Smooth muscle cell (in vitro differentiated cells): Measurements from ENCODE around the gene CFAP92. TPM values are rescaled to one million over a fixed set of nuclear protein-coding genes. Genes with fewer than 3 reads are reported as not detected.
"Not testable (repeated sequence)": the region's sequence is repeated elsewhere in the genome, so short reads cannot be mapped to it uniquely, and the experiment has no call there.

Source experiments
- DNase-seq: peaks from one replicate; lab custom pipeline; 2025; ENCODE audit not compliant: unreplicated experiment; lab: John Stamatoyannopoulos, UW
- H2AFZ ChIP-seq: fragments of 200-600 bp; sonication (generic); 2 replicates; pipeline ENCODE4 v1.6.0; 2016; ENCODE audit warnings: antibody characterized with exemption, low read depth, mild to moderate bottlenecking
- H3F3A ChIP-seq: fragments of 200-600 bp; sonication (generic); 2 replicates; pipeline ENCODE4 v1.6.0; 2017; ENCODE audit warnings: antibody characterized with exemption, low read depth
- H3K27ac ChIP-seq: fragments of 200-600 bp; sonication (generic); 2 replicates; pipeline ENCODE4 v1.5.1; 2016; ENCODE audit warnings: low read depth, mild to moderate bottlenecking
- H3K27me3 ChIP-seq: fragments of 200-600 bp; sonication (generic); 2 replicates; pipeline ENCODE4 v1.6.1; 2016; ENCODE audit warnings: low read depth, mild to moderate bottlenecking
- H3K36me3 ChIP-seq: fragments of 200-600 bp; sonication (generic); 2 replicates; pipeline ENCODE4 v1.5.1; 2016; ENCODE audit warnings: low read depth
- H3K4me1 ChIP-seq: fragments of 200-600 bp; sonication (generic); 2 replicates; pipeline ENCODE4 v1.5.1; 2016; ENCODE audit warnings: low read depth
- H3K4me2 ChIP-seq: fragments of 200-600 bp; sonication (generic); 2 replicates; pipeline ENCODE4 v1.6.0; 2016; ENCODE audit warnings: mild to moderate bottlenecking
- H3K4me3 ChIP-seq: fragments of 200-600 bp; sonication (generic); 2 replicates; pipeline ENCODE4 v1.5.1; 2016; ENCODE audit warnings: mild to moderate bottlenecking
- H3K79me2 ChIP-seq: fragments of 200-600 bp; sonication (generic); 2 replicates; pipeline ENCODE4 v1.6.0; 2016; ENCODE audit warnings: low read depth, mild to moderate bottlenecking
- H3K9ac ChIP-seq: fragments of 200-600 bp; sonication (generic); 2 replicates; pipeline ENCODE4 v1.6.0; 2016; ENCODE audit warnings: low read depth
- H3K9me3 ChIP-seq: fragments of 200-600 bp; sonication (generic); replicated peaks from 2 replicates; pipeline ENCODE4 v1.5.1; 2016; ENCODE audit warnings: low read depth
- H4K20me1 ChIP-seq: fragments of 200-600 bp; sonication (generic); 2 replicates; pipeline ENCODE4 v1.6.0; 2016; ENCODE audit warnings: low read depth
- CTCF ChIP-seq: fragments of 200-600 bp; sonication (generic); IDR thresholded peaks from 2 replicates; pipeline ENCODE4 v1.5.1; 2017; ENCODE audit warnings: borderline replicate concordance, mild to moderate bottlenecking, antibody characterized with exemption; ENCODE audit not compliant: insufficient read depth, poor library complexity, severe bottlenecking
- WGBS: methylation state at CpG from one replicate; pipeline ENCODE4 v1.1.7; 2016; ENCODE audit warnings: low lambda C conversion rate; 5-methylcytosine and 5-hydroxymethylcytosine counted together
- polyA plus RNA-seq: library from polyadenylated mRNA; unstranded; fragments of >200 nt; fragmentation: Nextera tagmentation; extraction: Ambion mirVana; gene quantifications from 2 replicates; pipeline ENCODE4 v1.2.1, GENCODE V29; 2016
- total RNA-seq: library from RNA; depleted of rRNA; stranded (reverse); fragments of >200 nt; gene quantifications from 2 replicates; pipeline ENCODE4 v1.2.3, GENCODE V29; 2014

The CFAP92 gene
- total and polyA plus RNA-seq, 2 experiments from 2014 or later = 0.67 to 0.85 TPM

- no peaks in the 10 kb centered on the region for H3K79me2 ChIP-seq
- H3K36me3 ChIP-seq = no peaks in the 10 kb centered on the region
- H3K4me1 ChIP-seq = no peaks in the 10 kb centered on the region
- no peaks in the 10 kb centered on the region for H3K27me3 ChIP-seq
- no peaks in the 10 kb centered on the region for H3K9me3 ChIP-seq
- 80% methylated on average over 4 of the region's 4 CpGs for WGBS
- no peaks in the 10 kb centered on the region for H4K20me1 ChIP-seq
- H3K4me3 ChIP-seq = no peak overlapping the region
- H3K27ac ChIP-seq = no peak overlapping the region
- no peak for DNase-seq
- no peak overlapping the region for H3K9ac ChIP-seq
- no peak overlapping the region for H2AFZ ChIP-seq
- H3F3A ChIP-seq = peaks cover 5% of the 10 kb centered on the region
- no peak overlapping the region for H3K4me2 ChIP-seq
- no peak for TF ChIP-seq CTCF
Measured at GRCh38 chr3:128867200-128868125, 126.4 kb downstream of the CFAP92 start.

- Histone ChIP-seq H3K27ac (peak overlapping the region; percentile 86), H3K4me2 (peak overlapping the region; percentile 60)
- H3F3A ChIP-seq, H3K4me3 ChIP-seq, H3K4me1 ChIP-seq, H3K79me2 ChIP-seq, H3K9ac ChIP-seq, H3K27me3 ChIP-seq, H4K20me1 ChIP-seq, H3K36me3 ChIP-seq, H3K9me3 ChIP-seq, H2AFZ ChIP-seq: not testable (repeated sequence)
- DNase-seq = peak; percentile 26
- WGBS = 43% methylated on average over 23 of the region's 25 CpGs
Measured at GRCh38 chr3:128864849-128865804, 128.7 kb downstream of the CFAP92 start.

GRCh38 chr3:128864351-128864811 is 129.5 kb downstream of the CFAP92 start:
- peaks cover 5% of the 10 kb centered on the region for H3K9me3 ChIP-seq
- peak overlapping the region; percentile 60 for H3K4me2 ChIP-seq
- no peak overlapping the region for H3K9ac ChIP-seq
- H3K79me2 ChIP-seq = no peaks in the 10 kb centered on the region
- H2AFZ ChIP-seq = no peak overlapping the region
- 48% methylated on average over 11 of the region's 11 CpGs for WGBS
- no peaks in the 10 kb centered on the region for H3K27me3 ChIP-seq
- peaks cover 5% of the 10 kb centered on the region for H3F3A ChIP-seq
- H3K4me1 ChIP-seq = no peaks in the 10 kb centered on the region
- H3K36me3 ChIP-seq = no peaks in the 10 kb centered on the region
- no peak for TF ChIP-seq CTCF
- DNase-seq = no peak
- H4K20me1 ChIP-seq = no peaks in the 10 kb centered on the region
- H3K4me3 ChIP-seq = no peak overlapping the region
- peak overlapping the region; percentile 86 for H3K27ac ChIP-seq

- no peaks in the 10 kb centered on the region for H3K79me2 ChIP-seq
- peaks cover 5% of the 10 kb centered on the region for H3F3A ChIP-seq
- no peak overlapping the region for H2AFZ ChIP-seq
- H3K9me3 ChIP-seq = peaks cover 5% of the 10 kb centered on the region
- no peaks in the 10 kb centered on the region for H3K4me1 ChIP-seq
- peak; percentile 18 for TF ChIP-seq CTCF
- H3K4me3 ChIP-seq = no peak overlapping the region
- no peaks in the 10 kb centered on the region for H3K27me3 ChIP-seq
- H3K36me3 ChIP-seq = no peaks in the 10 kb centered on the region
- DNase-seq = no peak
- no peak overlapping the region for H3K27ac ChIP-seq
- no peaks in the 10 kb centered on the region for H4K20me1 ChIP-seq
- no peak overlapping the region for H3K9ac ChIP-seq
- WGBS = 98% methylated on average over 3 of the region's 3 CpGs
- no peak overlapping the region for H3K4me2 ChIP-seq
Measured at GRCh38 chr3:128863560-128863959, 130.3 kb downstream of the CFAP92 start.
